Measurements from ENCODE around the gene PTPRG.

The PTPRG gene

GRCh38 chr3:62238003-62238402, 676.6 kb downstream of the PTPRG start:
- no peak for DNase-seq (ENCODE audit: low read depth)

- DNase-seq (ENCODE audit: low read depth), result no peak
Measured at GRCh38 chr3:62238431-62238830, 677.1 kb downstream of the PTPRG start.

DNA sequence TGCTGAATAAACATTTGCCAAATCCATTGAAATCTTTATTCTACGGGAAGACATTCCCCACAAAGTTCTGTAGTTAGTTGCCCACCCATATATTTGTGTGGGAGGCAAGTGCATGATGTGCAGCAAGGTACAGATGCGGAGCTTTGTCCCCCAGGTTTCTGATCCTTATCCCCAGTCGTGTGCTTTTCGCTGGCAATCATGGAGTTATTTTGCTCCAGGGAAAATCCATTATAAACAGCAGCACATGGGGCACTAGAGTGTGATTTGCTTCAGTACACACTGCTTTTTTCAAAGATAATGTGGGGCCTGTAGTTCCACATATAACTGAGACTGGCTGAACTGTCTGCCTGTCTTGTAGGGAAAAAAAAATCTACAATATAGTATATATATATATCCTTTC, 679.9 kb downstream of the PTPRG start:
- no peak for DNase-seq (ENCODE audit: low read depth)

- no peak for DNase-seq (ENCODE audit: low read depth)
Measured at GRCh38 chr3:62242831-62243509, 681.6 kb downstream of the PTPRG start.

DNA sequence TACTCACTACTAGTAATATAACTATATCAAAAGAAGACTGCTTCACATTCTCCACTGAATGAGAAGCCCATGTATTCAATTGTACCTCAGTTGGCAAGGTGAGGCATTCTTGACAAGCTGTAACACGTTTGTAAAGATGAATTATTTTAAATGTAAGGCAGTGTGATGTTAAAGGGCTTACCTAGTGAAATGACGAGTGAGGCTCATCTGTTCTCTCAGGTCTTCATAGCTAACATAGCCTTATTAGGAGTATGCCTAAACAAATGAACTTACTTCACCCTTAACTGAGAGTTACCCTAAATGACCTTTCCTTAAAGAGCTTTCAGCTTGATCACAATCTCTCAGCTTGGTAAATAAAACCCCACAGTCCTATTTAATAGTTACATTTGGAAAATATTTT, 684.7 kb downstream of the PTPRG start:
- no peak for DNase-seq (ENCODE audit: low read depth)

DNA sequence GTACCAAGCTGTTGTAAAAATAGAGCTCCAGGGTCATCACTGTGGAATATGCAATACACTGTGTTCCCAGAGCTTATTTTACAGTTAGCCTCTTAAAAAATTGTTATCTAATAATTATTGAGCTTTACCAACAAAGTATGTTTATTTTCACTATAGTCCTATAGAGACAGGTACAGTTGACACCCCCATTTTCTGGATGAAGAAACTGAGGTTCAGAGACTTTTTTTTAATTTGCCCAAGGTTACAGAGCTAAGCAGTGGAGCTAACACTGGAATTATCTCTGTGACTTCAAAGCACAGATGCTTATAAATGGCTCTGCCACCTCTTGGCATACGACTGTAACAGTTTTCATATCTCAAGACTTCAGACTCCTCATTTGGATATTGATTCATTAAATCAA, 685.6 kb downstream of the PTPRG start:
- DNase-seq (ENCODE audit: low read depth), result no peak

- no peak for DNase-seq (ENCODE audit: low read depth)
Measured at GRCh38 chr3:62248734-62249483, 687.5 kb downstream of the PTPRG start.

- no peak for DNase-seq (ENCODE audit: low read depth)
Measured at GRCh38 chr3:62249484-62249776, 688.1 kb downstream of the PTPRG start.

- DNase-seq (ENCODE audit: low read depth), result no peak
Measured at GRCh38 chr3:62249855-62250543, 688.6 kb downstream of the PTPRG start.

DNA sequence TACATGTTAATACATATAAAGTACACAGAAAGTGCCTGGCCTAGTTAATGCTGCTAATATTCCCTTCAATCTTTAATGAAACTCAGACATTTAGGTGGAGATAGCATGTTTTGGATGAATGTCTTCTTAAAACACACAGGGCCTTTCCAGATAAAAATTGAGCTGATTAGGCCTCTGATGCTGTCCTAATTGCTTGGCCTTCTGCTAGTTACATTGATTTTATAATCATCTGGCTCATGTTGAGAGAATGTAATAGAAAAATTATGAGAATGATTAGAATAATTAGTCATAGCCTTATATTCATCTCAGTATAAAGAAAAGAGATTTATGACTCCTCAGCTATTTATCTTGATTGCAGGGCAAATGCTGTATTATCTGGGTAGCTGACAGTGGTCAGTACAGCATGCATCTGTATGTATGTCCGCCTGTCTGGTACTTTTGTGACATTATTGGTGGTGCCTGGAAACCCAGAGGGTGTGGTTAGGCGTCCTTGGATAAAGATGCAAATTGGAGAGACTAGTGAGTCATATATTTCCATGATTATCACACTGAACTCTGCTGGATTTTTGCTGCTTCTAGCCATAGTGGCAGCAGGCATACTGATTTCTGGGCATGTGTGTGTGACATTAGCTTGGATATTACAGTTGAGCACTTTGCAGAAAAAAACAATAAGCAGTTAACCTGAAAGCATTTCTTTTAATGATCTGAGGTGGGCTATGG, 691.2 kb downstream of the PTPRG start:
- DNase-seq (ENCODE audit: low read depth), result no peak

- no peak for DNase-seq (ENCODE audit: low read depth)
Measured at GRCh38 chr3:62253971-62254370, 692.6 kb downstream of the PTPRG start.

DNA sequence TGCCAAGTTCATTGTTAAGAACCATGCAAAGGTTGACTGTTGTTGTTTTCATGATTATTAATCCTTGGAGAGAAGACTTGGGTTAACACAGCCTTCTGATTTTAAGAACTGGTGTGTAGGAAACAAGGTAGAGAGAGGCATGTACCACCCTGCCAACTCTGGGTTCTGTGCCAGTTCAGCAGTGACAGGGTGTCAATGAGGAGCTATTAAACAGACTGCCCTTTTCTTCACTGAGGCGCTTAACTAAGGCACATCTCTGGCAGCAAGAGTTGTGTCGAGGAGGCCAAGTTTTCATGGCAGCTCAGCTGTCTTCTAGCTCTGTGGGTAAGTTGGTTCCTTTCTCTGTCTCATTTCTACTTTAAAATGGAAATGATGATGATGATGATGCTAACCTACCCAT, 694.4 kb downstream of the PTPRG start:
- no peak for DNase-seq (ENCODE audit: low read depth)

DNA sequence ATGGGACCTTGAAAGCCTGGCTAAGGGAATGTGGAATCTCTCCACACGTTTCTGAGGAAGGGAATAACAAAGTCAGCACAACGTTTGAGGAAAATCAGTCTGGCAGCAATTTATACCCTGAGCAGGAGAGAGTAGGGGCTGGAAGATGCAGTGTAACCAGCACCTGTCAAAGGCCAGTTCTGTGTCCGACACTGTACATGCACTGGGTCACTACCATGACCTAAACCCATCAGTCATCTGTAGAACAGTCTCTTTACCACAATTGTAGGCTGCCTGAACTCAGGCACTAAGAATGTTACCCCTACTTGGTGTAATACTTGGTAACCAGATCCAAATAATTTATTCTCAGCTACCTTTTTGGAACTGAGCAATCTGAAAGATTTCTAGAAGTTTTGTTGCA, 698.6 kb downstream of the PTPRG start:
- no peak for DNase-seq (ENCODE audit: low read depth)

GRCh38 chr3:62260655-62261054, 699.3 kb downstream of the PTPRG start:
- DNase-seq (ENCODE audit: low read depth), result no peak

GRCh38 chr3:62261121-62261520, 699.8 kb downstream of the PTPRG start:
- no peak for DNase-seq (ENCODE audit: low read depth)

- DNase-seq (ENCODE audit: low read depth), result no peak
Measured at GRCh38 chr3:62261736-62262135, 700.4 kb downstream of the PTPRG start.

DNA sequence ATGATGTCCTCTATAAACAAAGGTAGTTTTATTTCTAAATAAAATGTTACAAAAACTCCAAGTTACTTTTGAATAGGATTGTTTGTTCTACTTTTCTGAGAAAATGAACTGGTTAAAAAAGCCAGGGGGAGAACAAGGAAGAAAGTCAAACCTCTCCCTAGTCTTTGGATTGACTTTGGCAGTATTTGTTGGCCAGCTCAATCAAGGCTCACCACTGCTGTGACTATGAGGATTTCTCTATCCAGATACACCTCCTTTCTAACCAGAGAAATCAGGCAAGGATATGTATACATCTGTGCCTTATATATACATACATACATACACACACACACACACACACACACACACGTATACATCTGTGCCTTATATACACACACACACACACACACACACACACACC, 704.2 kb downstream of the PTPRG start:
- DNase-seq (ENCODE audit: low read depth), result no peak

- no peak for DNase-seq (ENCODE audit: low read depth)
Measured at GRCh38 chr3:62266668-62267283, 705.4 kb downstream of the PTPRG start.

DNA sequence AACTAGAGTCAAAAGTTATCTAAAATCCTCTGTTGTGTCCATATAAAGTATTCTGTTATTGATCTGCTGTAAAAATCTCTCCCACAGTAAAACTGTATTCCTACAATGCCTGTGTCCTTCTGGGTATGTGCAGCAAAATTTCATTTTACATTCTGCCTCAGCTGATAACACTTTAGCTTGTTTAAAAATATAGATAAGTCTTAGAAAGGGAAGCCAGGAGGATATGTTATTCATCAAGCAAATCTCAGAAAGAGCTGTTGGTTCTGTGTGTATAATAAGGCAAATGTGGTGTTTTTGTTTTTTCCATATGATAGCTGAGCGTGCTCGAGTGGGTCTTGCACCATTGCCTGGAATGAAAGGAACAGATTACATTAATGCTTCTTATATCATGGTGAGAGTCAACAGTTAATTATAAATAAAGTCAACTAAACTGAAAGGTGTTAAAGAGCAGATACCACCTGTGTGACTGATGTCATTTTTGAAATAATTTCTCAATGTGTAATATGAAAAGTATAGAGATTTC, 715.3 kb downstream of the PTPRG start:
- DNase-seq (ENCODE audit: low read depth), result no peak

- no peak for DNase-seq (ENCODE audit: low read depth)
Measured at GRCh38 chr3:62277450-62277849, 716.1 kb downstream of the PTPRG start.

GRCh38 chr3:62277986-62278385, 716.6 kb downstream of the PTPRG start:
- no peak for DNase-seq (ENCODE audit: low read depth)

DNA sequence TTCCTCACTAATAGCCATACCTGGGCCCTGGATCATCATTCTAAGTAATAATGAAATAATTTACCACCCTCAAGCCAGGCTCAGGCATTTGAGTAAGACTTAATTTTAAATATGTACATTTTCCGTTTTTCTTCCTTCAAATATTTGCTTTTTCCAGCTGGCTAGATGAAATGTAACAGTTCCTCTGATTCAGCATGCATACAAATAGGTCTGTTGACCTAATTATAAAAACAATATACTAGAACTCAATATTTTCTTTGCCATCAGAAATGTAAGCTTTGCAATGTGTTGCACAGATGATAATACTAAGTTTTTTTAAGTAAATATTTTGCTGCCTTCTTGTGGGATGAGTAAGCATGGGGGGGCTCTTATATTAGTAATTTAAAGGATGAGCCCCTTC, 720.4 kb downstream of the PTPRG start:
- no peak for DNase-seq (ENCODE audit: low read depth)
